T-helper 2 cell treated with Interferon-gamma antibody and Interleukin-4, amounts not matched to agents 5 μg/mL and 100 μg/mL, for 36 hours (primary cell): ENCODE data around the gene GPC6.

Experiments
- DNase-seq: peaks from one replicate; pipeline ENCODE4 v3.0.0; 2021; ENCODE audit warnings: low spot score
- H3K27ac Mint-ChIP-seq: one replicate; pipeline ENCODE4 v1.8.0; 2021; ENCODE audit warnings: mild to moderate bottlenecking, mixed read lengths
- H3K27me3 Mint-ChIP-seq: one replicate; pipeline ENCODE4 v1.8.0; 2021; ENCODE audit warnings: low read depth, mixed read lengths
- H3K36me3 Mint-ChIP-seq: one replicate; pipeline ENCODE4 v1.8.0; 2021; ENCODE audit warnings: low read depth, mixed read lengths
- H3K4me1 Mint-ChIP-seq: one replicate; pipeline ENCODE4 v1.8.0; 2021; ENCODE audit warnings: low read depth, mixed read lengths
- H3K4me3 Mint-ChIP-seq: one replicate; pipeline ENCODE4 v1.8.0; 2022; ENCODE audit warnings: mild to moderate bottlenecking, moderate library complexity, mixed read lengths
- H3K9me3 Mint-ChIP-seq: one replicate; pipeline ENCODE4 v1.8.0; 2021; ENCODE audit warnings: mixed read lengths

Gene GPC6

DNA sequence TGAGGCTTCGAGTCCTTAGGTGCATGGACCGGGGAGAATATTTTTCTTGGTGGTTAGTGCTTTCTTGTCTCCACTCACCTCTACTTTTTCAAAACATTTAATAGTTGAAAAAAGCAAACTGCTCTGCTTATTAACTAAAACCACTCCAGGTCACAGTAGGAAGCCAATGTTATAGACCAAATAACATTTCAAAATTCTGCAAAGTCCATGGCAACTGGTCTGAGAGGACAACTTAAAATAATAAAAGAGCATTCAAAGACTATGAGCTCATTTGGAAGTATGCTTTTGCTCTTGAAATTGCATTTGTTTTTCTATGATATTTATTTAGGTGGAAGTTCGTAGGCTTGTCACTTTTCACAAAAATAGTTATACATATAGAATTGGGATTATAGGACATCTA, 769.9 kb downstream of the GPC6 start:
- DNase-seq: no peak

DNA sequence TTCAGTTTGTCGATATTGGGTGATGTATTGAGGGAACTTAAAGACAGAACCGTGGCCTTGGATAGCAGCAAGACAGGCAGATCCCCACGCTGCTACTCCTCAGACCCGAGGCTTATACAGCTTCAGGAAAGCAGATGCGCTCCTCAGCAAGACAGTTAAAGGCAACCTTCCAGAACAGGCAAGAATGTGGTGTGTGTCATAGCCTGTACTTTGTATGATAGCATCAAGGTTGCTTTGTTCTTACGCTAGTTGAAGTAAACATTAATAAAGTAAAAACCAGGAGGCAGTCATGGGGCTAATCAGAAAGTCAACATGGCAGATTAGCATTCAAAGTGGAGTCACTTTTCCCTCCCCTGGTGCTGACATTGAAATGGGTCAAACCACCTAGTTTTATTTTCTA, 779.7 kb downstream of the GPC6 start:
- no peaks in the 10 kb centered on the region for H3K27me3 Mint-ChIP-seq
- no peaks in the 10 kb centered on the region for H3K4me1 Mint-ChIP-seq
- no peak overlapping the region for H3K4me3 Mint-ChIP-seq
- H3K27ac Mint-ChIP-seq: no peak overlapping the region
- no peaks in the 10 kb centered on the region for H3K9me3 Mint-ChIP-seq
- no peaks in the 10 kb centered on the region for H3K36me3 Mint-ChIP-seq
- DNase-seq: no peak

More for the DNA sequence above, 769.9 kb downstream of the GPC6 start:
- H3K27ac Mint-ChIP-seq: no peak overlapping the region
- no peaks in the 10 kb centered on the region for H3K36me3 Mint-ChIP-seq
- H3K27me3 Mint-ChIP-seq: no peaks in the 10 kb centered on the region
- no peaks in the 10 kb centered on the region for H3K9me3 Mint-ChIP-seq
- no peak overlapping the region for H3K4me3 Mint-ChIP-seq
- H3K4me1 Mint-ChIP-seq: no peaks in the 10 kb centered on the region

DNA sequence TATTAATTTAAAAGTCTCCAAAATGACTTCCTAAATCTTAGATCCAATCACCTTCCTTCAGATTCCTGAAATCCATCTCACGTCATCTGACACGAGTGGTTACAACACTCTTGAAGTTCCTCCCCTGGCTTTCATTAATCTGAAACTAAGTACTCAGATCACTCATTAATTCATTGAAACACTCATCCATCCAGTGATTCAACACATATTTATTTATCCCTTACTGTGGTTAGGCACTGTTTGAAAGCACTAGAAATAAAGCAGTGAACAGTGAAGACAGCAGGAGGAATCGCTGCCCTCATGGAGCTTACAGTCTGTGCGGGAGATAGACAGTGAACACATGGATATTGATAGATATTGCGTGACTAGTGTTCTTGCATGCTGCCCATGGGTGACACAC, 780.5 kb downstream of the GPC6 start:
- H3K27ac Mint-ChIP-seq: no peak overlapping the region
- no peaks in the 10 kb centered on the region for H3K4me1 Mint-ChIP-seq
- H3K27me3 Mint-ChIP-seq: no peaks in the 10 kb centered on the region

DNA sequence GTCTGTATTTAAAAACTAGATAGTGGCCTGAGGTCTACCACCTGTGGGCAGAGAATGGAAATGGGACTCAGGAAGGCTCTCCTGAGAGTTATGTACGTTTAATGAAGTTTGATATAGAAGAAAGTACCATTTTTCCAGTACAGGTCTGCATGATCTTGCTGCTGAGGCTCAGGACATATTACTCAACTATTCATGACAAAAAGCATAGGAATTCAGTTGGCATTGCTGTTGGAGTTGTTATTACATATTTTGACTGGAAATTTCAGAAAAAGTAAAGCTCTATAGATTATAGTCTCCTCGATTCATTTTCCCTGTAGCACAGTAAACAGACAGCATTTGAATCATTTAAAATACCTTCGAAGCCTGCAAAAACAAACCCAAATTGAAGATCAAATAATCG, 783.1 kb downstream of the GPC6 start:
- Mint-ChIP-seq H3K4me3 (no peak overlapping the region), H3K27me3 (no peaks in the 10 kb centered on the region), H3K27ac (no peak overlapping the region), H3K4me1 (no peaks in the 10 kb centered on the region), H3K36me3 (no peaks in the 10 kb centered on the region), H3K9me3 (no peaks in the 10 kb centered on the region)
- DNase-seq: no peak

More for the DNA sequence above, 780.5 kb downstream of the GPC6 start:
- Mint-ChIP-seq H3K4me3 (no peak overlapping the region), H3K36me3 (no peaks in the 10 kb centered on the region), H3K9me3 (no peaks in the 10 kb centered on the region)
- DNase-seq: no peak

DNA sequence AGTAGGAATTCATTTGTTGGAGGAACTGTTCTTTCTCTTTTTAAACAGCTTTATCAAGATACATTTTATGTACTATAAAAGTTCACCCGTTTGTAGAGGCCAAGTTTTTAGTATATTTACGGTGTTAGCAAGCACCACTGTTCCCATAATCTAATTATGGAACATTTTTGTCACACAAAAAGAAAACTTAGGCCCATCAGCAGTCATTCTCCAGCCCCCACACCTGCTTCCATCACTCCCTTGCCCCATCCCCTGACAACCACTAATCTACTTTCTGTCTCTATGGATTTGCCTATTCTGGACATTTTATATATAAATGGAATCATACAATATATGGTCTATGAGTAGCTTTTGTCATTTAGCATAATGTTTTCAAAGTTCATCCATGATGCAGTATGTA, 787.9 kb downstream of the GPC6 start:
- DNase-seq: no peak
- Mint-ChIP-seq H3K4me1 (no peaks in the 10 kb centered on the region), H3K27me3 (no peaks in the 10 kb centered on the region), H3K9me3 (no peaks in the 10 kb centered on the region), H3K4me3 (no peak overlapping the region), H3K27ac (no peak overlapping the region), H3K36me3 (no peaks in the 10 kb centered on the region)

DNA sequence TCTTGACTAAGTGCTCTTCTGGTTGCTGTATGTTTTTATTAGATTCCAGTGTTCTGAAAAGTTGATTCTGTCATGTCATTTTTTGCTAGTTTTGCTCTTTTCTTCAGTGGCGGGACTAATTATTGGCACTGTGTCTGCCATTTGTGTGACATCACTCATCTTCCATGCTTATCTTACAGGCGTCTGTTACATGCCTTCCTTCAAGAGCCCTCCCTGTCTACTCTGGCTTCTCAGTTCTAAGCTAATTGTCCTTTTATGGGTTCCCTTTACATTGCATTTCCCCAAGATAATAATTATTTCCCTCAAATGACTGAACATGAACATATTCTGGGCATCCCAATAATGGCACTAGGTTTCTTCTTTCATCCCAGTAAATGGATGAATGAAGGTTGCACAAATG, 793.8 kb downstream of the GPC6 start:
- no peak for DNase-seq
- H3K4me3 Mint-ChIP-seq: no peak overlapping the region
- no peaks in the 10 kb centered on the region for H3K36me3 Mint-ChIP-seq
- H3K27me3 Mint-ChIP-seq: no peaks in the 10 kb centered on the region
- no peaks in the 10 kb centered on the region for H3K9me3 Mint-ChIP-seq
- no peaks in the 10 kb centered on the region for H3K4me1 Mint-ChIP-seq
- H3K27ac Mint-ChIP-seq: no peak overlapping the region

DNA sequence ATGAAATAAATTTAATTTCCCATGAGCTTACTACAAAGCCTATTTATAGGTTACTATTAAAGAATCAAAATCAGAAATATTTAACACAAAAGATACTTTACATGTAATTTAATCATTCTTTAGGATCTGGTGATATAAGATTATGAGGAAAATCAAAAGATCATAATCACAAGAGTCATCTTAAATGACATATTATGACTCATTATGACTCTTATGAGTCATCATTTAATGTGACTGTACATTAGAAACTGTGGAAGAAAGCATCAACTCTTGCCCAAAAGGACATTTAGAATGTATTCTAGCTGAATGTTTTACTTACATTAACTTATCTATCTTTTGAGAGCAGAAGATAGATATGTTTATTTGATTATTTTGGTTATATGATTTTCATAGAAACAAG, 794.2 kb downstream of the GPC6 start:
- Mint-ChIP-seq H3K27ac (no peak overlapping the region), H3K36me3 (no peaks in the 10 kb centered on the region), H3K9me3 (no peaks in the 10 kb centered on the region), H3K4me3 (no peak overlapping the region), H3K27me3 (no peaks in the 10 kb centered on the region), H3K4me1 (no peaks in the 10 kb centered on the region)
- DNase-seq: no peak

DNA sequence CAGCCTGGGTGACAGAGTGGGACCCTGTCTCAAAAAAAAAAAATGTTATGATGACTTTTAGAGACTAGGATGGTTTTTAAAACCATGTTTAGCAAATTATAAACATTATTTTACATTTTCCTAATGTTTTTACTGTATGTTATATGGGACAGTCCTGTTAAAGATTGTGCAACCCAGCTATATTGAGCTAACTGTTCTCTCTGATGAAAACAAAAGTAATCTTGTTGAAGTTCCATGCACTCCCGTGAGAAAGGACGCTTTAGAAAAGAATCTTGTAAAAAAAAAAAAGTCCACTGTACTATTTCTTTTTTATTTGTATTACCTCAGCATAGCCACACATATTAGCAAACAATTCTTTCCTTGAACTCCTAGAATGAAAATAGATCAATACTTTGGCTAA, 801.6 kb downstream of the GPC6 start:
- H3K36me3 Mint-ChIP-seq: no peaks in the 10 kb centered on the region
- H3K27ac Mint-ChIP-seq: no peak overlapping the region
- H3K27me3 Mint-ChIP-seq: no peaks in the 10 kb centered on the region
- no peaks in the 10 kb centered on the region for H3K9me3 Mint-ChIP-seq
- H3K4me1 Mint-ChIP-seq: no peaks in the 10 kb centered on the region
- no peak for DNase-seq
- no peak overlapping the region for H3K4me3 Mint-ChIP-seq

DNA sequence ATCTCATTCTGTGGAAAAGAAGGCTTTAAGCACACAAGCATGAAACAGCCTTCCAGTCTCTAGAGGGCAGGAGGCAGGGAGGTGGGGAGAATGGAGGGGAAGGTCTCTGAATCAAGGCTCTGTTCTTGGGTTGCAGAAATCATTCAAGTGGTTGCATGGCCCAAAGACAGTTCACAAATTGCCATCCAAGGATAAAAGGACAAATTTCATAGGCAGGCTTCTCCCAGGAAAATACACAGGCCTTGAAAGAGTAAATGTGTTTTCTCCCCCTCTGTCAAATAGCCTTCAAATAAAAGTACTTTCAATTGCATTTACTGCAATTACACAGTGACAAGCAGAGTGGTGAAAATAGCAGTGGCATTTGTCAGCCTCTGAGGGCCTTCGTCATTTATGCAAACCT, 802.0 kb downstream of the GPC6 start:
- no peak for DNase-seq
- Mint-ChIP-seq H3K36me3 (no peaks in the 10 kb centered on the region), H3K27ac (no peak overlapping the region)

DNA sequence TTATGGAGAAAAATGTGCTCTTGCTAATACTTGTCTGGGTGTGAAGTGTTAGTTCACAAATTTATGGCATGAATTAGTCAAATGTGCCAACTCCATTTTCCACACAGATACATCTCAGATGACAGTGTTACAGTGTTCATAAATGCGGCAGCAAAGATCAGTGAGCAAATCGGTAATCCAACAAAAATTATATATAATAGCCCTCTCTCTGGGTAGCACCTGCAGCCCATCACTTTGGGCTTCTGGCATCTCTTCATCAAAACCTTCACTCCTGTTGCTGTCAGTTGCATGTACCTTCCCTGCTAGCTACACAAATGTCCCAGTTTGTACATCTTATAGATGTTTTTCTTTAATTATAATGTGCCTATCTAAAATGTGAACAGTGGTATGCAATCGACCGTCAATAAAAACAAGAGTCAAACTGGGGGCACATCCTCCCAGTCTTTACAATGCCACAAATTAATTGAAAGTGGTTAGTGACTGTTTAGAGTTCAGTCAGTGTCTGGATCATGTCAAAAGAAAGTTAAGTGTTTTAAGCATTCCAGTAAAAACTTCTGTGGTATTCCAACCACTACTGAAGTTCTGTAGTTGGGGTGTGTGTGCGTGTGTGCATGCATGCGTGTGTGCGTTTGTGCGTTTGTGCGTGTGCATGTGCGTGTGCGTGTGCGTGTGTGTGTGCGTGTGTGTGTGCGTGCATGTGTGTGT, 804.0 kb downstream of the GPC6 start:
- Mint-ChIP-seq H3K4me3 (no peak overlapping the region), H3K36me3 (no peaks in the 10 kb centered on the region), H3K27ac (no peak overlapping the region), H3K4me1 (no peaks in the 10 kb centered on the region), H3K9me3 (no peaks in the 10 kb centered on the region), H3K27me3 (no peaks in the 10 kb centered on the region)
- no peak for DNase-seq

More for the DNA sequence above, 802.0 kb downstream of the GPC6 start:
- no peaks in the 10 kb centered on the region for H3K4me1 Mint-ChIP-seq
- no peaks in the 10 kb centered on the region for H3K9me3 Mint-ChIP-seq
- no peaks in the 10 kb centered on the region for H3K27me3 Mint-ChIP-seq
- H3K4me3 Mint-ChIP-seq: no peak overlapping the region

DNA sequence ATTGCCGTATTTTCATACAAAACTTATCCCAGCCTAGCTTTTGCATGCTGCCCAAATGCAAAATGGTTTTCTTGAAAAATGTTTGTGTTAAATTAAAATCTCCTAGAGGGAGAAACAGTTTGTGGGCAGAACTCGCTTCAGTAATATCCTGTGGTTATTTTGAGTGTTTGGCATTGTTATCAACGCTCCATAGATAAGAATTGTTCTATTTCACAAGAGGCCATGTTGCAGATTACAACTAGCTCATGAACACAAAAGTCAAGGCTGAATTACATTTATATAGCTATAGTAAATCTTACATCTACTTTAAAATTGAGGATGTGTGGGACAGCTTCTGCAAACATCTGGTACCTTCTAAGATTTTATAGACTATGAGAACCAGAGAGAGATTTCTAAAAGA, 805.0 kb downstream of the GPC6 start:
- no peaks in the 10 kb centered on the region for H3K9me3 Mint-ChIP-seq
- H3K4me3 Mint-ChIP-seq: no peak overlapping the region
- no peak for DNase-seq
- H3K27ac Mint-ChIP-seq: no peak overlapping the region
- no peaks in the 10 kb centered on the region for H3K27me3 Mint-ChIP-seq
- H3K36me3 Mint-ChIP-seq: no peaks in the 10 kb centered on the region
- no peaks in the 10 kb centered on the region for H3K4me1 Mint-ChIP-seq

DNA sequence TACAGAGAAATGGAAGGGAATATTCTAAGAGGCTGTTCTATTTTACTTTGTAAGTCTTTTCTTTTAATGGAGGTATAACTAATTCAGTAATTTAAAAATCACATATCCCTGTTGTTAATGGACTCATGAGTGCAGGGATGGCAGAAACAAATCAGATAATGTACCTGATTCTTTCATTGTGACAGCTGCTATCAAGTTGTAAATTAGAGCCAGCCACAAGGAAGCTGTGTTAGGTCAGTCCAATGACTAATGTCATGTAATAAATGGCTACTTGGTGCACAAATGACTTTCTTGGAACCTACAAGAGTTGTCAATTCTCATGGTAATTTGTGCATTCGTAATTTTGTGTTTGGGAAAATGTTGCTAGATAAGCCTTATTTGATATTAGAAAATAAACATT, 806.5 kb downstream of the GPC6 start:
- Mint-ChIP-seq H3K9me3 (no peaks in the 10 kb centered on the region), H3K27ac (no peak overlapping the region), H3K4me1 (no peaks in the 10 kb centered on the region), H3K36me3 (no peaks in the 10 kb centered on the region), H3K4me3 (no peak overlapping the region), H3K27me3 (no peaks in the 10 kb centered on the region)
- no peak for DNase-seq

DNA sequence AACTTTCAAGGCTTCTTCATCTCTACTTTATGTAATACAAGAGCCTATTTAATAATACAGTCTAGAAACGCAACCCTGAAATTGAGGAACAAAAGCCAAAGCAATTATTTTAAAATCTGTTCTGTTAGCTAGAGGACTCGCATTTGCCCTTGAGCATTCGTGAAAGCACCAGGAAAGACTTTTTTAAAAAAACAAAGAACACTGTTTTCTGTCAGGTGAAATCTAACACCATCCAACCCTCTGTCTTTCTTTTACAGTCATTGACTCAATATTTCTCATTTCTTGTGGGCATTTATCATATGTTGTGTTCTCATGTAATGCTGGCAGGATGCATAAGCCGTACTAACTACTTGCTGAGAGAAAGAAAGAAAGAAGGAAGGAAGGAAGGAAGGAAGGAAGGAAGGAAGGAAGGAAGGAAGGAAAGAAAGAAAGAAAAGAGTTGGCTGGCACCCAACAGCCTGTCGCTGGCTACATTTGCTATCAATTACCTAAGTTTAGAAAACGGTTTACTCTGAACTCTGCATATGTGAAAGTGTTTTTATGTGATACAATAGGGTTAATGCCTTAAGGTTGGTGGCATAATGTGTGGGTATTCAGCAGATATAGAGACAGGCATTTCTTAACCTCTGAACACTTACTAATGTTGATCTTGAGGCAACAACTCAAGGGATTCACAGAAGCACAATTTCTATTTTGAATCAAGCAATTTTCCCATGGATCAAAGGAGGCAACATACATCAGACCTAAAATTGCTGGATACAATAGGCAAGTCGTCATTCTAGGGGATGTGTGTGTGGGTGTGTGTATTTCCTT, 807.4 kb downstream of the GPC6 start:
- H3K27me3 Mint-ChIP-seq: no peaks in the 10 kb centered on the region
- H3K4me1 Mint-ChIP-seq: no peaks in the 10 kb centered on the region
- H3K4me3 Mint-ChIP-seq: no peak overlapping the region
- no peak for DNase-seq
- no peaks in the 10 kb centered on the region for H3K9me3 Mint-ChIP-seq
- H3K36me3 Mint-ChIP-seq: no peaks in the 10 kb centered on the region
- H3K27ac Mint-ChIP-seq: no peak overlapping the region

DNA sequence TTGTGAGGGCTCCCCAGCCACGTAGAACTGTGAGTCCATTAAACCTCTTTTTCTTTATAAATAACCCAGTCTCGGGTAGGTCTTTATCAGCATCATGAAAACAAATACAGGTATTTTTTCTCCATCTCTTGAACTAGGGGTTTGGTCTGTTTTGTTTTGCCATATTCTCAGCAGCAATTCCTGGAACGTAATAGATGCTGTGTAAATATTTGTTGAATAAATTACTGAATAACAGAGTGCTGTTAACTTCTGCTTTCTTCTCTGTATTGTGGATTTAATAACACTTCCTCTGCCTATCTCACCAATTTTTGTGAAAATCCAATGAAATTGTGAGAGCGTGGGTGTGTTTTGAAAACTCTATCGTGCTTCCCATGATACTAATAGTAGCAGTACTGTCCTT, 823.4 kb downstream of the GPC6 start:
- Mint-ChIP-seq H3K27me3 (no peaks in the 10 kb centered on the region), H3K9me3 (no peaks in the 10 kb centered on the region), H3K27ac (no peak overlapping the region), H3K4me3 (no peak overlapping the region), H3K4me1 (no peaks in the 10 kb centered on the region), H3K36me3 (no peaks in the 10 kb centered on the region)
- DNase-seq: no peak

DNA sequence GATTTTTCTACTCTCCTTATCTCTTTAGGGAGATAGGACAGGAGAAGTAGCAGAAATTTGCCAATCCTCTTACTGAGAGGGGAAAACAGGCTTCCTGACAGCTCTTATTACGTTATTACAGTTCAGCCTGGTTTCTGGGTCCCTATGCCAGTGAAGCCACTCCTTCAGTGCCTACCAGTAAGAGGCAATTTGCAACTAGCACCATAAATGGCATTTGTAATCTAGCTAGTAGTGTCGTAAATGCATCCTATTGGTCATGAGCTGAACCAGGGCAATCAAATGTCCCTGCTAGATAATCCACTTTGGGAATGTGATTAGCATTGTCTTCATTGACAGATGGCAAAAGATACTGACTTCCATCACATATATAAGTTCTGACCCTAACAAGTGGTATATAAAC, 824.1 kb downstream of the GPC6 start:
- Mint-ChIP-seq H3K27me3 (no peaks in the 10 kb centered on the region), H3K27ac (no peak overlapping the region), H3K36me3 (no peaks in the 10 kb centered on the region)

More for the DNA sequence above, 824.1 kb downstream of the GPC6 start:
- H3K9me3 Mint-ChIP-seq: no peaks in the 10 kb centered on the region
- no peak for DNase-seq
- H3K4me1 Mint-ChIP-seq: no peaks in the 10 kb centered on the region
- H3K4me3 Mint-ChIP-seq: no peak overlapping the region
